HTR-8/SVneo (cell line): ENCODE data around the gene DCTN3.

Experiments used
- DNase-seq: peaks from one replicate; pipeline ENCODE4 v3.0.0; 2011; ENCODE audit warnings: low spot score, mixed read lengths; ENCODE audit not compliant: insufficient read length
- FAIRE-seq: peaks from 2 replicates; lab custom pipeline; 2011; peaks lifted over from hg19 to GRCh38; lab: Jason Lieb, UNC

DCTN3 gene

DNA sequence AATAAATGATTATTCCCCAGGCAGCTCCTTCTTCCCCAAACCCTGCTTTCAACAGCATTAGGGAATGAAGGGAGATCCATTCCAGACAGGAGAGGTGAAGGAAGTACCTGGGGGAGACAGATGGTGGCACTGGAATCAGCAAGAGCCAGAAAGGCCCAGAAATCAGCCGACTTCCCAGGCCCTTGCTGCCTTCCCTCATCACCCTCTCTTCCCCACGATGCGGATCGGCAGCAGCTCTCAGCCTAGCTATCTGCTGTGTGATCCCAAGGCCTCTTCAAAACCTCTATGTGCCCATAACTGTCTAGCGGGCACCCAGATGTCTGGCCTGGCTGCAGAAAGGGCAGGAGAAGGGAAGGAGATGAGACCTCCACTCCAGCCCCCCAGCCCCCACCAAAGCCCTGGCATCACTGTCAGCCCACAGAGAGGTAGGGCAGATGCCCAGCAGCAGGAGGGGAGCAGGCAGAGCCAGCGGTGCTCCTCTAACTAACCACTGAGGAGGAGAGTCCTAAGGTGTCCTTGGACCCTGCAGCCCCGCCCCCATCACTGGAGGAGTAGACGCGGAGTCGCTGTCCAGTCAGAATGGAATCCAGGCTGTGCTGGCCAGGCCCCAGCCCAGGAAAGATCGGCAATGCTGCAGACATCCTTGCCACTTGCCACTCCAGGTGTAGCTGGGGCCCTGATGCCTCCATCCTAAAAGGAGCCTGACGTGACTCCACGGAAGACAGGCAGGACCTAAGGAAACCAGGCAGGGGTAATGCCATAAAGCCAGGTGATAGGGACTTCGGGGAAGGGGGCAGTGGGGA, 43.5 kb downstream of the DCTN3 start:
- DNase-seq, result no peak
- no peak for FAIRE-seq

DNA sequence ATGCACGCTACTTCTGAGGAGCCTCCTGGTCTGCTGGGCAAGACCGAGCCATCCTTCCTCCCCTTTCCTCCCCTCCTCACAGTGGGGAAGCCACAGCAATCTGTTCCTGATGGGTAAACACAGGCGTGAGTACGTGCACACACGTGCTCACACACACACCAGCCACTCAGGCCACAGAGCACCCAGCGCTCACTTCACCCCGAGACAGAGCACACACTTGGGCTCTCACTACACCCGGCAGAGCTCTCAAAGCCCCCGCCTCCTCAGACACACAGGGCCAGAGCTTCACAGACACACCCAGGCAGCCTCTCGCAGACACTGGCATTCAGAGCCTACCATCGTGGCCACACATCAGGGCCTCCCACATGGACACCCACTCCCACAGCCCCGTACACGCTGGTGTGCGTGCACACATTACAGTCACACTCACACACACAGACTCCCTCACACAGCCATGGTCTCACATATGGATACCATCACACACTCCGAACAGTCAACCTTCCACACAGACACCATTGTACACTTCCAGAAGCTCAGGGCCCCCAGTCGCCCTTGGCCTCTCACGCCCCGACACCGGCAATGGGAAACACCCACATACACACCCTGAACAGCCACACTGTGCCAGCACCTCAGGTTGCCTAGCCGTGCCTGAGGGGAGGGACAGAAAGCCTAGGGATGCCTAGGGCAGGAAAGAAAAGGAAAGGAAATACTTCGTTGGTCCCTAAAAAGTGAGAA, 44.3 kb downstream of the DCTN3 start:
- DNase-seq, result no peak
- FAIRE-seq, result no peak

DNA sequence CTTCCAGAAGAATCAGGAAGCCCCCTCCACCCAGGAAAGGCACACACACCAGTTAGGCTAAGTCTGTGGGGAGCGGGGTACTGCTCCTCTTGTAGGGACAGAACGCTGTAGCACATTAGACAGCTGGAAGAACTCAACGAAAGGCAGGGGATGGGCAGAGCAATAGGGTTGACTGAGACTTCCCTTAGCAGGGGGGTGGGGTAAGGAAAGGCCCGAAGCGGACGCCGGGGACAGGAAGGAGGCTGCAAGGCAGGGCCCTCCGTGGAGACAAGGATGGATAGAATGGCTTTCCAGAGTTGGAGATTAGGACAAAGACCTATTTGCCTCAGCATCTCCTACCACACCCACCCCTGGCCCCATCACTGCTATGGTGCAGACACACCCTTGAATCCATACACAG, 45.1 kb downstream of the DCTN3 start:
- FAIRE-seq (no peak), DNase-seq (no peak)

DNA sequence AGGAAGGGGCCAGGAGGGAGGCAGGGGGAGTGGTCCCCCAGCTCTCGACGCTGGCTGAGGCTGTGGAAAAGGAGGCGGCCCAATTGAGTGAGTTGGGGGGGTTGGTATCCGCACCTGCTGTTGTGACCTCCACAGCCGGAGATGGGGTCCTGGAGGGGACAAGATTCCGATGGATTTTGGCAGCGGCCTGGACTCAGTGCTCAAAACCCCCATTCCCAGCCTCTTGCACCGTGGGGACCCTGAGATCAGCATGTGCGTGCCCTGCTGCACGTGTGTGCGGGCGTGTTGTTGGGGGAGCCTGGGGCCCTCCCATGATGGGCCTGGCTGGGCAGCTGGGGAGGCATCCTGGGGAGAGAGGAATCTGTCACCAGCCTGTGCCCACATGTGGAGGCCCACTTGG, 45.7 kb downstream of the DCTN3 start:
- DNase-seq (no peak), FAIRE-seq (no peak)

DNA sequence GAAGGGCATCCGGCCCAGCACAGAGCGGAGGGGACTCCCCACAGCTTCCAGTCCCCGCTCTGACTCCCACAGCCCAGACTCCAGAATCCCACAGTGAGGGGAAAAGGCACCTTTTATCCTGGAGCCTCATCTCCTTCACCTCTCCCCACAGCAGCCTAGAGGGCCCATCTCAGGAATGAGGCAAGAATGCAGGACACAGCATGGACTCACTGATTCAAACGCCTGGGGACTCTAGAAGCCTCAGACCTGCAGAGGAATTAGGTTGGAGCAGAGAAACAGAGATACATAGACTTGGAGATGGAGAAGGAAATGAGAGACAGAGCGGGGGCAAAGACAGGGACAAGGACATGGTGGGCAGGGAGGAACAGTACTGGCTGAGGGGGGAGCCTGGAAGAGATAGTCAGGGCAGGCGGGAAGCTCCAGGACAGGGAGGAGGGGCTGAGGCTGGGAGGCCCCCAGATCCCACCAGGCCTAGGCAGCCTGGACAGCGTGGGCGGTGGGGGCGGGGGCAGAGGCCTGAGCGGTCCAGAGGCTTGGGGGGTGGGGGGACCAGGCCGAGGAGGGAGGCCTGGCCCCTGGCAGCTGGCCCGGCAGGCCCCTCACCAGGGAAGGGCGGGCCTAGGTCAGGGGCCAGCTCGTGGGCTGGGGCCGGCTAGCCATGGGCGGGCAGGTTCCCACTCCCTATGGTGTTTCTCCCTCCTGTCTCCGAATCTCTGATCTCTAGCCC, 46.5 kb downstream of the DCTN3 start:
- FAIRE-seq, result no peak
- no peak for DNase-seq

DNA sequence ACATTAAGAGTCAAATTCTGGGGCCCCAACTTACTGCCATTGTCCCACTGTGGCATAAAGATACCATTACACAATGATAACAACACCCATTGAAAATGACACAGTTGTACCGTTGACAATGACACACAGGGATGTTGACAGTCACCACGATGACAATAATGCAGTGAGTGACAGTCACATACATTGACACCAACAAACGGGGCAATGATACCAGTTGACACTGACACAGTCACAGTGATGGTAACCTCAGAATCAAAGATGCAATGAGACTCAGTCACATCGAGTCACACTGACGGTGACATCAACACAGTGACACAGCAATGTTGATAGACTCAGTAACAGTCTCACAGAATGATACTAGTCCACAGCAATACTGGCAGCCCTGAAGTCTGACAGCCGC, 47.7 kb downstream of the DCTN3 start:
- no peak for FAIRE-seq

DNA sequence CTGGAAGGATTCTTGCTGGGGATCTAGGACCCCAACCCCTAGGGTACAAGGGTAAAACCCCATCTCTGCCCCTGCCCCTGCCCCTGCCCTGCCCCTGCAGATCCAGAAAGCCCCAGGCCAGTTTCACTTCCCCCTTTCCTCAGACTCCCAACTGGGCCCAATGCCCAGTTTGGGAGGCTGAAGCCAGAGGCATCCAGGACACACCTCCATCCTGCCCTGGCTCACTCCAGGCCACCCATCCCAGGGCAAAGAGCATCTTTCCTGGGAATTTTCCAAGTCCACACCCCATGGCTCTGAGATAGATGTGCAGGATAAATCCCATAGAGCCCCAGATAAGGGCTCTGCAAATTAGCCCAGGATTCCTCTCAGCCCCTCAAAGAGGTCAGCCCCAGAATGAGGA, 48.2 kb downstream of the DCTN3 start:
- no peak for DNase-seq

More for the DNA sequence above, 47.7 kb downstream of the DCTN3 start:
- DNase-seq, result no peak

DNA sequence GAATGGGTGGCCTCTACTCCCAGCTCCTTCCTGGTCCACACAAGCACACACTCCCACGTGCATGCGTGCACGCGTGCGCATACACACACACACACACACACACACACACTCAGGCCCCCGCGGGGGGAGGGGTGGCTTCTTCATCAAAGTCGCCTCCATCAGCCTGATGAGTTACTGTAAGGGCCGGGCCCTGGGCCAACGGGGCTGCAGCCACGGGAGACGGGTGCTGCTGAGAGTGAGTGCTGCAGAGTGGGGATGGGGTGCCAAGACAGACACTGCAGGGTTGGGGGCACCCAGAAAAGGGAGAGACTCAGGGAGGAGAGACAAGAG, 48.8 kb downstream of the DCTN3 start:
- no peak for FAIRE-seq
- no peak for DNase-seq

More for the DNA sequence above, 48.2 kb downstream of the DCTN3 start:
- FAIRE-seq, result no peak

DNA sequence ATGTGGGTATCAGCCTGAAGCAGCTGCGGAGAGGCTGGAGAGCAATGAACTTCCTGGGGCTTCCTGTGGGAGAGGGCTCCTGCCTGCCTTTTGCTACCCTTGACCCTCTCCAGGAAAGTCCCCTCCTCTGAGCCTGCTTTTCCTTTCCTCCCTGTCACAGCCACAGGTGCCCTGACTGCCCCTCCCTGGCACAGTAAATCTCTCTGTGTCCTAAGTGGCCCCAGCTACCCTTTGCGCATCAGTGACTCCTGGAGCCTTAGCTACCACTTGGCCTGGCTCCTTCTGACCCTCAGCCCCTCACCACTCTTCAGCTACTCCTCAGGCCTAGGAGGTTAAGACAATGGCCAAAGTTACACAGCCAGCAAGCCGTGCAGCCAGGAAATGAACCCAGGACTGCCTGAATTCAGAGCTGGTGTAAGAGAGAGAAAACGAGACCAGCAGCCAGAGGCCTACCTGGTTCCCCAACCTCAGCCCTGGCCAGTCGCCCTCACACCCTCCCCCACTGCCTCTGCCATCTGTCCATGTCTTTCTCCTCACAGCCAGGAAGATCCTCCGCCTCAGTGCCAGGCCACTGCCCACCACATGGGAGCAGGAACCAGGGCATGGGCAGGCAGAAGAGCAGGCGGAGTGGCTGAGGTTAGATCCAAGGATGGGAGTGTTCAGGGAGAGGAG, 49.4 kb downstream of the DCTN3 start:
- FAIRE-seq, result no peak
- DNase-seq, result no peak

DNA sequence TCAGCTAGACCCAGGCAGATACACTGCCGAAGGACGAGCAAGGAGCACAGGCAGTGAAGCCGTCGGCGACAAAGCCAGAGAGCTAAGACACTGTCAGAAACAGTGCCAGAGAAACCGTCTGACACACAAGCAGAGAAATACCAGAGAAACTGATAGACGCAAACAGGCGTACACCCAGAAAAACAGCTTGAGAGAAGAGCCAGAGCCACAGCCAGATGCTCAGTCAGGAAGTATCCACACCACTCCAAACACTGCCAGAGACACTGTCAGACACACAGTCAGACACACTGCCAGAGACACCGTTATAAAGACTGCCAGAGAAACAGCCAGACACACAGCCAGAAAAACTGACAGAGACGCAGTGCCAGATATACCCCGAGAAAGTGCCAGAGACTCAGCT, 49.9 kb downstream of the DCTN3 start:
- DNase-seq, result no peak
- no peak for FAIRE-seq

DNA sequence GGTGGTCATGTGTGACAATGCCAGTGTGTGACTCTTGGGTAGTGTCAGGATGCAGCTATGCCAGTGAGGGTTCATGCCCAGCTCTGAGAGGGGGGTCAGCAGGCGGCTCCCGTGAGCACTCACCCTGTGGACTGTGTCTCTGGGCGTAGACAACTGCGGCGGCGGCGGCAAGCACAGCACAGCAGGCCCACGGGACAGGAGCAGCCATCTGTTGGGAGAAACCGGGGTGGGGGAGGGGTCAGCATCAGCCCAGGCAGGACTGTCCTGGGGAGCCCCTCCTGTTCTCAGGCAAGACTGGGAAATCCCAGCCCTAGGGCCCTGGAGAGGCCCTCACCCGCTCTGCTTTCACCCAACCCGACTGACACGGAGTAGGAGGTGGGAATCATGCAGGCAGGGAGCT, 51.5 kb downstream of the DCTN3 start:
- DNase-seq, result no peak
- no peak for FAIRE-seq

DNA sequence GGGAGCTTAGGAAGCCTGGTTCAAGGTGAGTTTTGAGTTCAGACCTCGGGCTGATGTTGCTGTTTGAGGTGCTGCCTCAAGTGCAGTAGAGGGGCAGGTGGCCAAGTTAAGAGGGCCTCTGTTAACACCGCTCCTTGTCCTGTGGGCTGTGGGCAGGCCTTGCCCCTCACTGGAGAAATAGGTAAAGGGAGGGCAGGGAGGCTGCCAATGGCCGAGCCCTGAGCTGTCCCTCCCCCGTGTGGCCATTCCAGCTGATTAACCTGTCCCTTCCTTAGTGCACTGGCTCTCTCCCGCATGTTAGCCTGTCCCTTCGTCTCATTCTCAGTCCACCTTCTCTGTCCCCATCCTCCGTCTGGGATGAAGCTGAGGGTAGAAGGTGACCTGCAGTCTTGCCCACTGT, 52.2 kb downstream of the DCTN3 start:
- no peak for FAIRE-seq

DNA sequence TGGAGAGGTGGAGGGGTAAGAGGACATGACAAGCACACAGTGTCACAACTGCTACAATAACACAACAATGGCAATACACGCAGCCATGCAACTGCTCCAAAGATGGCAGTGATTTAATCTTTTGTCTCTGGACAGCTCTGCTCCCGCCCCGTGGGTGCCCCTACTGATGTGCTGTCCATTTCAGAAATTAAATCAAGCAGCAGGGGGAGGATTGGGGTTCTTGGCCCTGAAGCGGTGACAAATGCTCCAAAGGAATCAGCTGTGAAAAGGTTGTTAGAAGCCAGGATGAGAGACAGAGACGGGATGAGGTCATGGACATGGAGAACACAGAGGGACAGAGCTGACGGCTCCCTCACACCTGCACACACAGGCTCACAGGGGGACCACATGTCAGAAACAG, 53.3 kb downstream of the DCTN3 start:
- DNase-seq, result no peak
- no peak for FAIRE-seq

More for the DNA sequence above, 52.2 kb downstream of the DCTN3 start:
- DNase-seq, result no peak

DNA sequence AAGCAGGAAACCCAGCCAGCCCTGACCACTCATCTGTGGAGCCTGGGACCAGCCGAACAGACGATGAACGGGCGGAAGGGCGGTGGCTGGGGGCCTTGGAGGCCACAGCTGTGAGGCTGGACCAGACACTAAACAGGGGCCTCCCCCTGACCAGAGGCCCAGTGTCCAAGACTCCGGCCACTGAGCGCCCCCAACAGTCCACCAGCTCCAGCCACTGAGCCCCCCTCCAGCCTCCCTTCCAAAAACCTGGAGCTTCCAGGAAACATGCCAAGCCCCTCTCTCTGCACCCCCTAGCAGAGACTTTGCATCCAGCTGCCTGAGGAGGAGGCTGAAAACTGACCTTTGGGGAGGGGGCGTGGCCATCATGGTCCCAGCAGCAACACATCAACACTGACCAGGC, 54.0 kb downstream of the DCTN3 start:
- DNase-seq, result no peak
- no peak for FAIRE-seq

DNA sequence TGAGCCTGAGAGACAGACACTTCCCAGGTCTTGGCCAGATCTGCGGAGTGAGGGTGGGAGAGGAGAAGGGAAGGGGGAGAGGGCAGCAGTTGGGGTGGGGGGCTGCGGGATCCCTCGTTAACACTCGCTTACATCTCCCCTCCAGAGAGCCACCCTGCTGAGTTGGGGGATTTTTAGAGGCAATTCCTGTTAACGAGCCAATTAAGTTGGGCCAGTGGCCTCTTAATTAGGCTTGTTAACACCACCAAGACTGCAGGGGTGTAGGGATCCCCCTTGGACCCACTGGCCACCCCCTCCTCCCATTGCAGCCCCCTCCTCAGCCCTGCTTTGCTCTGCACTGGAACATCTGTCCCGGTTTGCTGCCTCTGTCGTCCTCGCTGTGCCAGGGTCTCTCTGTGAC, 54.4 kb downstream of the DCTN3 start:
- FAIRE-seq (no peak), DNase-seq (no peak)

DNA sequence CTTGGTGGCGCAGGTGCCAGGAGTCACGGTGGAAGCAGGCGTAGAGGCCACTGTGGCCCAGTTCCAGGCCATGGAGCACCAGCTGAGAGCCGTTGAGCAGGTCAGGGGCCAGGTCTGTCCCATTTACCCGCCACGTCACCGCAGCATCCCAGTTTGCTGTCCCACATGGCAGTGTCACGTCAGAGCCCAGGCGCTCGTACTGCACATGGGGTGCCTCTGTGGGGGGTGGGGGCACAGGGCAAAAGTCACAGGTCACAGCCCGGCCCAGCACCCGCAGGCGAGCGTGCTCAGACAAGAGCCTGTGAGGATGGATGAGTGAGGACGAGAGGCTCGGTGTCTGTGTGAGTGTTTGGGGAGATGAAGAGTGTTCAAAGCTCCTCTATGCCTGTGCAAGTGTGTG, 55.7 kb downstream of the DCTN3 start:
- no peak for DNase-seq
- no peak for FAIRE-seq
